ENCODE measurements around the gene CDKN2AIP. TPM values are rescaled to one million over a fixed set of nuclear protein-coding genes. Genes with fewer than 3 reads are reported as not detected.

CDKN2AIP gene
- total and polyA plus RNA-seq, 2 donors = 29.1 to 33.2 TPM

DNA sequence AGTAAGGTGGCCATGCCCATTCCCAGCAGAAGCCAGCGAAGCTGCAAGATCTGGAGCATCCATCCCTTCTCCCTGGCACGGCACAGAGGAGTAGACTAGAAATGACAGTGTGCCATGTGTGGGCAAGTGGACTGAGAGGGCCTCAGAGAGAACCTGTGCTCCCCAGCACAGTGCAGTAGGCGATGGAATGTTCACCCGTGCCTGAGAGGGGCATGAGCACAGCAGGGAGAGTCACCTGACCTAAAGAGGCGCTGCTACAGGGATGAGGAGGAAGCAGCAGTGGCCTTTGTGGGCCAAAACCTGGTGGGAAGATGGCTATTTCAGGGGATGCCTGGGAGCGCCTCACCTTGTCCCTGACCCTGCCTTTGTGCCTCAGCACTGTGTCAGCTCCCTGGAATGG, 8.0 kb upstream of the CDKN2AIP start:
- Histone ChIP-seq H3K9me3 (ENCODE audit: control insufficient read depth in 2 of 2, insufficient read depth in 1 of 2, low read length in 1 of 2) (no peaks in the 10 kb centered on the region), H3K27ac (ENCODE audit: low read depth in 1 of 2, low read length in 1 of 2) (no peak overlapping the region), H3K36me3 (ENCODE audit: control insufficient read depth in 2 of 2, insufficient read depth in 2 of 2, low read length in 1 of 2) (no peaks in the 10 kb centered on the region), H3K4me3 (ENCODE audit: low read length in 2 of 2) (no peak overlapping the region), H3K4me1 (ENCODE audit: control insufficient read depth in 2 of 2, insufficient read depth in 2 of 2, low read length in 2 of 2) (no peaks in the 10 kb centered on the region), H3K27me3 (ENCODE audit: control insufficient read depth in 2 of 2, insufficient read depth in 1 of 2, low read length in 1 of 2) (no peaks in the 10 kb centered on the region)
- no peak for DNase-seq (ENCODE audit: low read depth in 6 of 9, low spot score in 9 of 9)
- WGBS = 94% methylated on average over 6 of the region's 6 CpGs

DNA sequence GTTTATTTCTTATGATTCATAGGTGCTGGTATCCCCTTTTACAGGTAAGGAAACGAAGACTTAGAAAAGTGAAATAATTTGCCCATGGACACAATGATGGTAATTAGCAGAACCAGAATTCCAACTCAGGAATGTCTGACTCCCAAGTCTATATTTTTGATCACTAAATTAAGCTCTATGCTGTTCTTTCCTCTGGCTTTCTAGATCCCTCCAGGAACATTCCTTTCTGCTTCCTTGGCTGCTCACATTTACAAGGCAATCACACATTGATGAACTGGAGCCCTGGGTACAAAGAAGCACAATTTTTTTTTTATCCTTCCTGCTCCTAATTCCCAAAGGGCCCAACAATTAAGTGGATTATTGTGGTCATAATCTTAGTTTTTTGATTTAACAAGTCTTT, 7.0 kb upstream of the CDKN2AIP start:
- no peaks in the 10 kb centered on the region for H3K36me3 ChIP-seq (ENCODE audit: control insufficient read depth in 2 of 2, insufficient read depth in 2 of 2, low read length in 1 of 2)
- no peak overlapping the region for H3K4me3 ChIP-seq (ENCODE audit: low read length in 2 of 2)
- no peaks in the 10 kb centered on the region for H3K4me1 ChIP-seq (ENCODE audit: control insufficient read depth in 2 of 2, insufficient read depth in 2 of 2, low read length in 2 of 2)
- H3K9me3 ChIP-seq (ENCODE audit: control insufficient read depth in 2 of 2, insufficient read depth in 1 of 2, low read length in 1 of 2) = no peaks in the 10 kb centered on the region
- no peak for DNase-seq (ENCODE audit: low read depth in 6 of 9, low spot score in 9 of 9)
- 95% methylated on average over 1 of the region's 1 CpG for WGBS
- H3K27ac ChIP-seq (ENCODE audit: low read depth in 1 of 2, low read length in 1 of 2) = no peak overlapping the region
- H3K27me3 ChIP-seq (ENCODE audit: control insufficient read depth in 2 of 2, insufficient read depth in 1 of 2, low read length in 1 of 2) = no peaks in the 10 kb centered on the region

DNA sequence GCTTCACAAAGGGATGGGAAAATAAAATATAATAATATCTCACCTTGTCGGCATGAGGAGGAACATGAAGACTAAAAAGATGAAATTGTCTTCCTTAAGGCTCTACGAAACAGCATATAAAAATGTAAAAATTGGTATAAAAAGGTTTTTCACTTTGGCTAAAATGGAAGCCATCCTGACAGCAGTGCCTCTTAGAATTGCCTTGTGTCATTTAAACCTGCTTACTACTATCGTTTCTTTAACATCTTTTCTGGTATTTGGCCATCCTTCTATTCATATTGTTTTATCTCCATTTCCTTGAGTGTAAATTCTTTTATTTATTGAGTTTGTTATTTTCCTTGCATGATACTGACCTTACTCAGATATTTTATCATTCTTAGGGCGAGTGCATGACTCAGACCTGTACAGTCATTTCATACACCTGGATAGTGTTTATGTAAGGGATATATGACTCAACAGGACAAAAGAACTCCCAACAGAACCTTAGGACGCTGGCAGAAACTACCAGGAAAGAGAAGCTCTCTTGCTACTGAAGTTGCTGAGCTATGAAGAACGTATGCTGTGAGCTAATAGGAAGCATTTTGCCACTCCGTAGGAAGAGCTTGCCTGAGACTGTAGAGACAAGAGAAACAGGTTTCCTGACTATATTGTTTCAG, 5.8 kb upstream of the CDKN2AIP start:
- Histone ChIP-seq H3K9me3 (ENCODE audit: control insufficient read depth in 2 of 2, insufficient read depth in 1 of 2, low read length in 1 of 2) (no peaks in the 10 kb centered on the region), H3K4me1 (ENCODE audit: control insufficient read depth in 2 of 2, insufficient read depth in 2 of 2, low read length in 2 of 2) (peaks cover 0 to 5% of the 10 kb centered on the region in 2 donors), H3K27me3 (ENCODE audit: control insufficient read depth in 2 of 2, insufficient read depth in 1 of 2, low read length in 1 of 2) (no peaks in the 10 kb centered on the region), H3K36me3 (ENCODE audit: control insufficient read depth in 2 of 2, insufficient read depth in 2 of 2, low read length in 1 of 2) (no peaks in the 10 kb centered on the region), H3K27ac (ENCODE audit: low read depth in 1 of 2, low read length in 1 of 2) (peak overlapping the region in 1 of 2 donors; percentile 43), H3K4me3 (ENCODE audit: low read length in 2 of 2) (no peak overlapping the region)
- no peak for DNase-seq (ENCODE audit: low read depth in 6 of 9, low spot score in 9 of 9)
- 85% methylated on average over 7 of the region's 7 CpGs for WGBS

DNA sequence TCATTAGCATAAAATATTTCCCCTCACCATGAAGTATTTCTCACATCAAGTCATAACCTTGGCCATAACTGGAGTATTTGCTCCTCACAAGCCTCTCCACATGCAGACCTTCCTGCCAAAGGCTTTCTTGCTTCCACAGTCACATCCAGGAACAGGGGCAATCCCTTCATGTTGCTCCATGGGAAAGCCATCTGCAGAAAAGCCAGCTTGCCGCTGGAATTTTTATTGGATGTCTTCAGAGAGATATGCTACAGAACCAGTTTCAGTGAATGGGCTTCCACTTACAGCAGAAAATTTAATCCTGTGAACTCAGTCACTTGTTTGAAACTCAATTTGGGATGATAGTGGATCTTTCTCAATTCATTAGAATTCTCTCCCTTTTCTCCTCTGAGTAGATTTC, 3.2 kb upstream of the CDKN2AIP start:
- Histone ChIP-seq H3K27ac (ENCODE audit: low read depth in 1 of 2, low read length in 1 of 2) (no peak overlapping the region), H3K27me3 (ENCODE audit: control insufficient read depth in 2 of 2, insufficient read depth in 1 of 2, low read length in 1 of 2) (no peaks in the 10 kb centered on the region), H3K4me1 (ENCODE audit: control insufficient read depth in 2 of 2, insufficient read depth in 2 of 2, low read length in 2 of 2) (peaks cover 0 to 12% of the 10 kb centered on the region in 2 donors), H3K9me3 (ENCODE audit: control insufficient read depth in 2 of 2, insufficient read depth in 1 of 2, low read length in 1 of 2) (no peaks in the 10 kb centered on the region), H3K36me3 (ENCODE audit: control insufficient read depth in 2 of 2, insufficient read depth in 2 of 2, low read length in 1 of 2) (peaks cover 3 to 4% of the 10 kb centered on the region in 2 donors), H3K4me3 (ENCODE audit: low read length in 2 of 2) (no peak overlapping the region)
- DNase-seq (ENCODE audit: low read depth in 6 of 9, low spot score in 9 of 9) = no peak
- WGBS = 97% methylated on average over 1 of the region's 1 CpG

DNA sequence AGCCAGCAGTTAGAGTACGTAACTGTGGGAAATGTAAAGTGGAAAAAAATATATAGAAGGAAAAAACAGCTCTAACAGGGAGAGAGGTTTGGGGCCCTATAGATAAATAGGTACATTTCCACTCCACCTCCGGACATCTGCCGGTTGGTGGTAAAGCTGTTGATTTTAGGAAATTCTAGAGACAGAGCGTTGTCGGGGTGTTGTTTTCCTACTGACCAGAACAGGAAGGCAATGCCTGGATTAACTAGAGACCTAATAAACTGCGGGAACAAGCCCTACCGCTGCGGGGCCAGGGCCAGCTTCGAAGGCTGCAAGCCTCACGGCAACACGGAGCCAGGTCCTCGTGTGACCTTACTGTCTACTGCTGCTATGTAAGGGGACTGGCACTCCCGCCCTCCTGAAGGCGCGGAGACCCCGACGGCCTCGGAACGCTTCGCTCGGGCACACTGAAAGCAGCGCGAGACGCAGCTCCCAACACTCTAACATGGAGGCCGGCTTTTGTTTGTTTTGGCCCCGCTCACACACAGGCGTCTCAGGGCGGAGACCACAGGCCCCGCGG, 702 bp upstream of the CDKN2AIP start:
- Histone ChIP-seq H3K36me3 (ENCODE audit: control insufficient read depth in 2 of 2, insufficient read depth in 2 of 2, low read length in 1 of 2) (peaks cover 11 to 26% of the 10 kb centered on the region in 2 donors), H3K27me3 (ENCODE audit: control insufficient read depth in 2 of 2, insufficient read depth in 1 of 2, low read length in 1 of 2) (no peaks in the 10 kb centered on the region), H3K27ac (ENCODE audit: low read depth in 1 of 2, low read length in 1 of 2) (peak overlapping the region; percentile 98 to 99), H3K4me1 (ENCODE audit: control insufficient read depth in 2 of 2, insufficient read depth in 2 of 2, low read length in 2 of 2) (peaks cover 10 to 20% of the 10 kb centered on the region in 2 donors), H3K4me3 (ENCODE audit: low read length in 2 of 2) (peak overlapping the region; percentile 77 to 92), H3K9me3 (ENCODE audit: control insufficient read depth in 2 of 2, insufficient read depth in 1 of 2, low read length in 1 of 2) (no peaks in the 10 kb centered on the region)
- DNase-seq (ENCODE audit: low read depth in 6 of 9, low spot score in 9 of 9) = peak in 6 of 9 donors; percentile 19 to 51 (median 36)
- WGBS = under 1% methylated on average over 30 of the region's 30 CpGs

DNA sequence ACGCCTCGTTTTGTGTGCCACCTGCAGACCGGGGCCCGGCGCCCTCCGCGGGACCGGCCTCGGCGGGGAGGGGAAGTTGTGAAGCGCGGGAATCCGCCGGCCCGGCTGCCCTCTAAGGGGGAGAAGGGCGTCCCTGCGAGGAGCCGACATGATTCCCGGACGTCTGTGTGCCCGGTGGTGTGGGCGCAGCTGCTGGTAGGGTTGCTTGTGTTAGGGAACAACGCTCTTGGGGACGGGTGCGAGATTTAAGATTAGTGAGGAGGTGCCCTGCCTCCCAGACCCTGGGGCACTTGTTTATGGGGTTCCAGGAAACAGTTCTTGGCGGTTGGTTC, 627 bp downstream of the CDKN2AIP start:
- WGBS = under 1% methylated on average over 26 of the region's 26 CpGs
- peak in 4 of 9 donors; percentile 6 to 37 (median 29) for DNase-seq (ENCODE audit: low read depth in 6 of 9, low spot score in 9 of 9)
- peaks cover 11 to 38% of the 10 kb centered on the region in 2 donors for H3K36me3 ChIP-seq (ENCODE audit: control insufficient read depth in 2 of 2, insufficient read depth in 2 of 2, low read length in 1 of 2)
- H3K27me3 ChIP-seq (ENCODE audit: control insufficient read depth in 2 of 2, insufficient read depth in 1 of 2, low read length in 1 of 2) = no peaks in the 10 kb centered on the region
- peak overlapping the region; percentile 77 to 92 for H3K4me3 ChIP-seq (ENCODE audit: low read length in 2 of 2)
- no peaks in the 10 kb centered on the region for H3K9me3 ChIP-seq (ENCODE audit: control insufficient read depth in 2 of 2, insufficient read depth in 1 of 2, low read length in 1 of 2)
- peaks cover 10 to 20% of the 10 kb centered on the region in 2 donors for H3K4me1 ChIP-seq (ENCODE audit: control insufficient read depth in 2 of 2, insufficient read depth in 2 of 2, low read length in 2 of 2)
- H3K27ac ChIP-seq (ENCODE audit: low read depth in 1 of 2, low read length in 1 of 2) = peak overlapping the region; percentile 98 to 99

DNA sequence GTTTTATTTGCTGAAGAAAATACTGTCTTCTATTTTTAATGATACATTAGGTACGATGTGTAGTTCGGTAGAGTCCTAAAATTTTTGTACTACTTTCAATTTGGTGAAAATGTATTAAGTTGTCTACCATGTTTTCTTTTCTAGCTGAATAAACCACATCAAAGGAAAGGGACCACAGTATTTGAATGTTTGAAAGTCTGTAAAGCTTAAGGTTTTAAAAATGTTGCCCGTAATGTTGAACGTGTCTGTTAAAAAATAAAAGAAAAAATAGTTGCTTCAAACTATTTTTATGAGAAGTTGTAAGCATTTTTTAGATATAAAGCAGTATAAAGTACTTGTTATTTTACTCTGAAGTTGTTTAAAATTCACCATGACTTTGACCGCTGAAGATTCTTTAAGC, 3.2 kb downstream of the CDKN2AIP start:
- H3K27me3 ChIP-seq (ENCODE audit: control insufficient read depth in 2 of 2, insufficient read depth in 1 of 2, low read length in 1 of 2) = no peaks in the 10 kb centered on the region
- no peak overlapping the region for H3K27ac ChIP-seq (ENCODE audit: low read depth in 1 of 2, low read length in 1 of 2)
- 40% methylated on average over 5 of the region's 5 CpGs for WGBS
- H3K4me3 ChIP-seq (ENCODE audit: low read length in 2 of 2) = no peak overlapping the region
- DNase-seq (ENCODE audit: low read depth in 6 of 9, low spot score in 9 of 9) = peak in 2 of 9 donors; percentile 16 to 57
- peaks cover 10 to 20% of the 10 kb centered on the region in 2 donors for H3K4me1 ChIP-seq (ENCODE audit: control insufficient read depth in 2 of 2, insufficient read depth in 2 of 2, low read length in 2 of 2)
- peaks cover 15 to 48% of the 10 kb centered on the region in 2 donors for H3K36me3 ChIP-seq (ENCODE audit: control insufficient read depth in 2 of 2, insufficient read depth in 2 of 2, low read length in 1 of 2)
- H3K9me3 ChIP-seq (ENCODE audit: control insufficient read depth in 2 of 2, insufficient read depth in 1 of 2, low read length in 1 of 2) = no peaks in the 10 kb centered on the region

DNA sequence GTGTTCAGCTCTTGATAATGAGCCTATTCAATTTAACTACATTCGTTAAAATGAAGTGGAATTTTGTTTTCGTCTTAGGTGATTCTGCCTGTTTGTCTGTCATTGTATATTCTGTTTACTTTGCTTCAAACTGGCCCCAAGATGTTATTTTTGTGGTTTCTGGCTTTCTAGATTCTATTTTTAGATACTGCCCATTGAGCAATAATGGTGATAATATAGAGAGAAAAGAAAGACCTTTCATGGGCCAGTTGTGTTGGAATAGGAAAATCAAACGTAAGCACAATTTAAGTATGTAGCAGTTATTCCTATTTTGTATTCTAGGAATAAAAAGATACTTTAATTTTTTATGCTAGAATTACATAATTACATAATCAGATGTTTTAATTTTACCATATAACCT, 4.0 kb downstream of the CDKN2AIP start:
- Histone ChIP-seq H3K9me3 (ENCODE audit: control insufficient read depth in 2 of 2, insufficient read depth in 1 of 2, low read length in 1 of 2) (no peaks in the 10 kb centered on the region), H3K27ac (ENCODE audit: low read depth in 1 of 2, low read length in 1 of 2) (no peak overlapping the region), H3K4me1 (ENCODE audit: control insufficient read depth in 2 of 2, insufficient read depth in 2 of 2, low read length in 2 of 2) (peaks cover 10 to 17% of the 10 kb centered on the region in 2 donors), H3K36me3 (ENCODE audit: control insufficient read depth in 2 of 2, insufficient read depth in 2 of 2, low read length in 1 of 2) (peaks cover 15 to 52% of the 10 kb centered on the region in 2 donors), H3K27me3 (ENCODE audit: control insufficient read depth in 2 of 2, insufficient read depth in 1 of 2, low read length in 1 of 2) (no peaks in the 10 kb centered on the region), H3K4me3 (ENCODE audit: low read length in 2 of 2) (no peak overlapping the region)
- no peak for DNase-seq (ENCODE audit: low read depth in 6 of 9, low spot score in 9 of 9)
- WGBS = 77% methylated on average over 3 of the region's 3 CpGs

DNA sequence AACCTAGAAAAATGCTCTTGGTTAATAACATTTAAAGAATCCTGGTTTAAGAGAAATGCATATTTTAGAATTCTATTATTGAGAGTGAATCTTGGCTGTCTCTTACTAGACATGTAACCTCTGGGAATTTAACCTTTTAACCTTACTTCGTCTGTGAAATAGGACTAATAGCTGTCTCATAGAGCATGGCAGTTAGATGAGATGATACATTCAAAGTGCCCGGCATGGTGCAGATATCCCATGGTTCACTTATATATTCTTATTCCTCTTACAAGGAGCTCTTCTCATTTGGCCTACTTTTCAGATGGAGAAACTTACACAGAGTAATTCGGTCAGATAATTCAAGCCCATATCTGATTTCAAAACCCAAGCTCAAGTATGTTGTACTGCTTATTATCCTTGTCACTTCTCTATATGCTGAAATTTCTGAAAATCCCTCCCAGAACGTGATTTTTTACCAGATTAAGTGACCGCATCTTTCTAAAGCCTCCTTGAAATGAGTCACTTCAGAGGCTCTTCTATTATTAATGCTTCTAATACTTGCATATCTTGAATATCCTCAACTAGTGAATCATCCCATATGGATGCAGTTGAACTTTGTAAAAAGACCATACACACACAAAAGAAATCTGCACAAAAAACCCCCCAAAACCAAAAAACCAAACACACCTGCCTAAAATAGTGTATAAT, 4.9 kb downstream of the CDKN2AIP start:
- peaks cover 15 to 52% of the 10 kb centered on the region in 2 donors for H3K36me3 ChIP-seq (ENCODE audit: control insufficient read depth in 2 of 2, insufficient read depth in 2 of 2, low read length in 1 of 2)

More for the DNA sequence above, 4.9 kb downstream of the CDKN2AIP start:
- Histone ChIP-seq H3K27me3 (ENCODE audit: control insufficient read depth in 2 of 2, insufficient read depth in 1 of 2, low read length in 1 of 2) (no peaks in the 10 kb centered on the region), H3K4me3 (ENCODE audit: low read length in 2 of 2) (no peak overlapping the region), H3K4me1 (ENCODE audit: control insufficient read depth in 2 of 2, insufficient read depth in 2 of 2, low read length in 2 of 2) (peaks cover 10 to 13% of the 10 kb centered on the region in 2 donors), H3K27ac (ENCODE audit: low read depth in 1 of 2, low read length in 1 of 2) (no peak overlapping the region), H3K9me3 (ENCODE audit: control insufficient read depth in 2 of 2, insufficient read depth in 1 of 2, low read length in 1 of 2) (no peaks in the 10 kb centered on the region)
- DNase-seq (ENCODE audit: low read depth in 6 of 9, low spot score in 9 of 9) = no peak
- 96% methylated on average over 5 of the region's 5 CpGs for WGBS
